Measurements from ENCODE around the gene MNS1. TPM values are rescaled to one million over a fixed set of nuclear protein-coding genes. Genes with fewer than 3 reads are reported as not detected.
A peak's percentile ranks its signal among the peaks of the same experiment; 100 is the strongest.

The MNS1 gene
- total and polyA plus RNA-seq, 2 of the 13 experiments (the other 11 are each of a cell fraction or from before 2014, with no cell fraction given), result 0.22 to 1.7 TPM

DNA sequence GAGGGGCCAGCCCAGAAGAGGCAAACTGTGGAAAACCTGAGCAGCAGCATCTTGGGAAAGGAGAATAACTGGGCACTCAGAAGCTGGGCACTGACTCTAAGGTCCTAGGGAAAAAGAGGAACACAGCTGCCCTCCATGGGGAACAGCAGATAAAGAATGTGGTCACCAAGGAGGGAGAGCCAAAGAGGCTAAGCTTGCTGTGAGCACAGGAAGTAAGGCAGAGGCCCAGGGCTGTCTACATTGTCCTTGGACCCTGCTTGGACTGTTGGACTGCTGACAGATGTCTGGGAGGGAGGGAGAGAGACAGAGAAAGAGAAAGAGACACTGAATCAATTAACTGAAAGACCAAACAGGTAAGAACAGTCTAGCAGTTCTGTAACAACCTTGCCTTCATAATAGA lies 4.5 kb upstream of the MNS1 start (continued):
- TF ChIP-seq, protein P1, sequence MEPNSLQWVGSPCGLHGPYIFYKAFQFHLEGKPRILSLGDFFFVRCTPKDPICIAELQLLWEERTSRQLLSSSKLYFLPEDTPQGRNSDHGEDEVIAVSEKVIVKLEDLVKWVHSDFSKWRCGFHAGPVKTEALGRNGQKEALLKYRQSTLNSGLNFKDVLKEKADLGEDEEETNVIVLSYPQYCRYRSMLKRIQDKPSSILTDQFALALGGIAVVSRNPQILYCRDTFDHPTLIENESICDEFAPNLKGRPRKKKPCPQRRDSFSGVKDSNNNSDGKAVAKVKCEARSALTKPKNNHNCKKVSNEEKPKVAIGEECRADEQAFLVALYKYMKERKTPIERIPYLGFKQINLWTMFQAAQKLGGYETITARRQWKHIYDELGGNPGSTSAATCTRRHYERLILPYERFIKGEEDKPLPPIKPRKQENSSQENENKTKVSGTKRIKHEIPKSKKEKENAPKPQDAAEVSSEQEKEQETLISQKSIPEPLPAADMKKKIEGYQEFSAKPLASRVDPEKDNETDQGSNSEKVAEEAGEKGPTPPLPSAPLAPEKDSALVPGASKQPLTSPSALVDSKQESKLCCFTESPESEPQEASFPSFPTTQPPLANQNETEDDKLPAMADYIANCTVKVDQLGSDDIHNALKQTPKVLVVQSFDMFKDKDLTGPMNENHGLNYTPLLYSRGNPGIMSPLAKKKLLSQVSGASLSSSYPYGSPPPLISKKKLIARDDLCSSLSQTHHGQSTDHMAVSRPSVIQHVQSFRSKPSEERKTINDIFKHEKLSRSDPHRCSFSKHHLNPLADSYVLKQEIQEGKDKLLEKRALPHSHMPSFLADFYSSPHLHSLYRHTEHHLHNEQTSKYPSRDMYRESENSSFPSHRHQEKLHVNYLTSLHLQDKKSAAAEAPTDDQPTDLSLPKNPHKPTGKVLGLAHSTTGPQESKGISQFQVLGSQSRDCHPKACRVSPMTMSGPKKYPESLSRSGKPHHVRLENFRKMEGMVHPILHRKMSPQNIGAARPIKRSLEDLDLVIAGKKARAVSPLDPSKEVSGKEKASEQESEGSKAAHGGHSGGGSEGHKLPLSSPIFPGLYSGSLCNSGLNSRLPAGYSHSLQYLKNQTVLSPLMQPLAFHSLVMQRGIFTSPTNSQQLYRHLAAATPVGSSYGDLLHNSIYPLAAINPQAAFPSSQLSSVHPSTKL (CRISPR knock-in tag; IDR thresholded peaks at IDR 0.05), result peak; percentile 80
- TF ChIP-seq, protein P2, sequence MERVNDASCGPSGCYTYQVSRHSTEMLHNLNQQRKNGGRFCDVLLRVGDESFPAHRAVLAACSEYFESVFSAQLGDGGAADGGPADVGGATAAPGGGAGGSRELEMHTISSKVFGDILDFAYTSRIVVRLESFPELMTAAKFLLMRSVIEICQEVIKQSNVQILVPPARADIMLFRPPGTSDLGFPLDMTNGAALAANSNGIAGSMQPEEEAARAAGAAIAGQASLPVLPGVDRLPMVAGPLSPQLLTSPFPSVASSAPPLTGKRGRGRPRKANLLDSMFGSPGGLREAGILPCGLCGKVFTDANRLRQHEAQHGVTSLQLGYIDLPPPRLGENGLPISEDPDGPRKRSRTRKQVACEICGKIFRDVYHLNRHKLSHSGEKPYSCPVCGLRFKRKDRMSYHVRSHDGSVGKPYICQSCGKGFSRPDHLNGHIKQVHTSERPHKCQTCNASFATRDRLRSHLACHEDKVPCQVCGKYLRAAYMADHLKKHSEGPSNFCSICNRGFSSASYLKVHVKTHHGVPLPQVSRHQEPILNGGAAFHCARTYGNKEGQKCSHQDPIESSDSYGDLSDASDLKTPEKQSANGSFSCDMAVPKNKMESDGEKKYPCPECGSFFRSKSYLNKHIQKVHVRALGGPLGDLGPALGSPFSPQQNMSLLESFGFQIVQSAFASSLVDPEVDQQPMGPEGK (CRISPR knock-in tag; IDR thresholded peaks at IDR 0.05), result no peak
- TF ChIP-seq RELA (CRISPR knock-in tag; IDR thresholded peaks at IDR 0.05) (no peak), HDAC2 (CRISPR knock-in tag; IDR thresholded peaks at IDR 0.05) (peak; percentile 50; the same call in 1 of the 2 replicates), RERE (CRISPR knock-in tag; IDR thresholded peaks at IDR 0.05; ENCODE audit: low read depth) (no peak), MBNL3 (CRISPR knock-in tag; conservative IDR thresholded peaks at IDR 0.05) (no peak), AGO1 (IDR thresholded peaks at IDR 0.05; ENCODE audit: low read depth, low read length, poor library complexity, severe bottlenecking) (no peak), EHMT2 (IDR thresholded peaks at IDR 0.05; ENCODE audit: borderline replicate concordance, low read depth, low read length) (no peak), ELF3 (CRISPR knock-in tag; IDR thresholded peaks at IDR 0.05) (0 out of 2 replicates have a peak, but pooled peaks have one; percentile 33)
- TF ChIP-seq, protein P3, sequence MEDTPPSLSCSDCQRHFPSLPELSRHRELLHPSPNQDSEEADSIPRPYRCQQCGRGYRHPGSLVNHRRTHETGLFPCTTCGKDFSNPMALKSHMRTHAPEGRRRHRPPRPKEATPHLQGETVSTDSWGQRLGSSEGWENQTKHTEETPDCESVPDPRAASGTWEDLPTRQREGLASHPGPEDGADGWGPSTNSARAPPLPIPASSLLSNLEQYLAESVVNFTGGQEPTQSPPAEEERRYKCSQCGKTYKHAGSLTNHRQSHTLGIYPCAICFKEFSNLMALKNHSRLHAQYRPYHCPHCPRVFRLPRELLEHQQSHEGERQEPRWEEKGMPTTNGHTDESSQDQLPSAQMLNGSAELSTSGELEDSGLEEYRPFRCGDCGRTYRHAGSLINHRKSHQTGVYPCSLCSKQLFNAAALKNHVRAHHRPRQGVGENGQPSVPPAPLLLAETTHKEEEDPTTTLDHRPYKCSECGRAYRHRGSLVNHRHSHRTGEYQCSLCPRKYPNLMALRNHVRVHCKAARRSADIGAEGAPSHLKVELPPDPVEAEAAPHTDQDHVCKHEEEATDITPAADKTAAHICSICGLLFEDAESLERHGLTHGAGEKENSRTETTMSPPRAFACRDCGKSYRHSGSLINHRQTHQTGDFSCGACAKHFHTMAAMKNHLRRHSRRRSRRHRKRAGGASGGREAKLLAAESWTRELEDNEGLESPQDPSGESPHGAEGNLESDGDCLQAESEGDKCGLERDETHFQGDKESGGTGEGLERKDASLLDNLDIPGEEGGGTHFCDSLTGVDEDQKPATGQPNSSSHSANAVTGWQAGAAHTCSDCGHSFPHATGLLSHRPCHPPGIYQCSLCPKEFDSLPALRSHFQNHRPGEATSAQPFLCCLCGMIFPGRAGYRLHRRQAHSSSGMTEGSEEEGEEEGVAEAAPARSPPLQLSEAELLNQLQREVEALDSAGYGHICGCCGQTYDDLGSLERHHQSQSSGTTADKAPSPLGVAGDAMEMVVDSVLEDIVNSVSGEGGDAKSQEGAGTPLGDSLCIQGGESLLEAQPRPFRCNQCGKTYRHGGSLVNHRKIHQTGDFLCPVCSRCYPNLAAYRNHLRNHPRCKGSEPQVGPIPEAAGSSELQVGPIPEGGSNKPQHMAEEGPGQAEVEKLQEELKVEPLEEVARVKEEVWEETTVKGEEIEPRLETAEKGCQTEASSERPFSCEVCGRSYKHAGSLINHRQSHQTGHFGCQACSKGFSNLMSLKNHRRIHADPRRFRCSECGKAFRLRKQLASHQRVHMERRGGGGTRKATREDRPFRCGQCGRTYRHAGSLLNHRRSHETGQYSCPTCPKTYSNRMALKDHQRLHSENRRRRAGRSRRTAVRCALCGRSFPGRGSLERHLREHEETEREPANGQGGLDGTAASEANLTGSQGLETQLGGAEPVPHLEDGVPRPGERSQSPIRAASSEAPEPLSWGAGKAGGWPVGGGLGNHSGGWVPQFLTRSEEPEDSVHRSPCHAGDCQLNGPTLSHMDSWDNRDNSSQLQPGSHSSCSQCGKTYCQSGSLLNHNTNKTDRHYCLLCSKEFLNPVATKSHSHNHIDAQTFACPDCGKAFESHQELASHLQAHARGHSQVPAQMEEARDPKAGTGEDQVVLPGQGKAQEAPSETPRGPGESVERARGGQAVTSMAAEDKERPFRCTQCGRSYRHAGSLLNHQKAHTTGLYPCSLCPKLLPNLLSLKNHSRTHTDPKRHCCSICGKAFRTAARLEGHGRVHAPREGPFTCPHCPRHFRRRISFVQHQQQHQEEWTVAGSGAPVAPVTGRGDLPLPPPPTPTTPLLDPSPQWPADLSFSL (CRISPR knock-in tag; IDR thresholded peaks at IDR 0.05), result no peak
